ENCODE results near the gene SNAI3. TPM values are rescaled to one million over a fixed set of nuclear protein-coding genes. Genes with fewer than 3 reads are reported as not detected.

The SNAI3 gene
- total RNA-seq, 4 donors from 2014 or later = 1.2 to 2.2 (median 1.6) TPM

GRCh38 chr16:88629835-88630234, 56.5 kb downstream of the SNAI3 start:
- Histone ChIP-seq H3K4me1 (no peaks in the 10 kb centered on the region), H3K27ac (no peak overlapping the region), H3K27me3 (no peaks in the 10 kb centered on the region), H3K9me3 (no peaks in the 10 kb centered on the region), H3K36me3 (peaks cover 0 to 53% of the 10 kb centered on the region in 2 donors), H3K4me3 (no peak overlapping the region)
- TF ChIP-seq CTCF (IDR thresholded peaks at IDR 0.05 in 4 of 5, conservative IDR thresholded peaks at IDR 0.05 in 1 of 5) = no peak
- no peak for TF ChIP-seq POLR2A (IDR thresholded peaks at IDR 0.05)
- ATAC-seq (no peak), DNase-seq (no peak)
- in situ Hi-C loops (cut with MboI; ENCODE audit: low sequenced_read_pairs in 4 of 4) (no loop called here), intact Hi-C loops (cut with DNase I; ENCODE audit: low total_unique reads) (no loop called here)

DNA sequence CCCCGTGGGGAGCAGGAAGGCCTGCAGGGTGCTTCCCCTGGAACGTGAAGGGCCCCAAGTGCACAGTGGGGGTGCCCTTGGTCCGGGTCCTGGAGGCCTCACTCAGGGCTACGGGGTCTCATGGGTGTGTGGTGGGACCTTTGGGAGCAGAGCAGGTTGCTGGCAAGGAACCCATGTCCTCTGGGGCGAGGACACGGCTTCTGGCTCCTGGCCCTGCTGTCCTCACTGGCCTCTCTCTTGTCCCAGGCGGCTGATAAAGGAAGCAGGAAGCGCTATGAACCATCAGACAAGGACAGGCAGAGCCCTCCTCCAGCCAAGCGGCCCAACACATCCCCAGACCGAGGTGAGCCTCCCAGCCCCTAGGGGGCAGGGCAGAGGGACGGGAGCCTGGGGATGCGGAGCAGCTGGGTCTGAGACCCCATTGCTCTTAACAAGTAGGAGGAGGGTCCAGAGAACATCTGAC, 57.8 kb downstream of the SNAI3 start:
- Histone ChIP-seq H3K9me3 (no peaks in the 10 kb centered on the region), H3K27me3 (no peaks in the 10 kb centered on the region), H3K36me3 (peaks cover 0 to 66% of the 10 kb centered on the region in 2 donors), H3K4me3 (no peak overlapping the region), H3K4me1 (no peaks in the 10 kb centered on the region), H3K27ac (no peak overlapping the region)
- ATAC-seq (peak in 1 of 2 donors; percentile 39), DNase-seq (no peak)
- intact Hi-C loops (cut with DNase I; ENCODE audit: low total_unique reads) = no loop called here
- TF ChIP-seq CTCF (IDR thresholded peaks at IDR 0.05 in 4 of 5, conservative IDR thresholded peaks at IDR 0.05 in 1 of 5) = peak in 1 of 5 experiments; percentile 26
- TF ChIP-seq POLR2A (IDR thresholded peaks at IDR 0.05) = no peak
- in situ Hi-C loops (cut with MboI; ENCODE audit: low sequenced_read_pairs in 4 of 4) = no loop called here

Small RNA genes within 50 kb of the gene (microRNA-seq; reads per million reads assigned to microRNA genes)
- 0 reads per million in 2 donors for gene MIR4722 (ENCODE audit: borderline replicate concordance in 2 of 2)

Other genes starting within 250 kb of the SNAI3 start
- gene ZFPM1, start 233.2 kb downstream of the SNAI3 start, total RNA-seq = under 1 TPM; 0.31 to 0.71 (median 0.56) TPM
- 10 to 100 TPM; 10.9 to 20.5 (median 18.4) TPM for gene ZC3H18, start 116.1 kb downstream of the SNAI3 start, total RNA-seq
- not detected for gene IL17C, start 47.9 kb downstream of the SNAI3 start, total RNA-seq
- gene CYBA, start 35.5 kb downstream of the SNAI3 start, total RNA-seq = 10 to 100 TPM in 3 of 4 donors, 1 to 10 TPM in 1; 5.1 to 33.2 (median 28.7) TPM
- 10 to 100 TPM in 3 of 4 donors, 1 to 10 TPM in 1; 9.0 to 16.3 (median 13.4) TPM for gene MVD, start 23.4 kb downstream of the SNAI3 start, total RNA-seq
- gene RNF166, start 19.9 kb upstream of the SNAI3 start, total RNA-seq = 10 to 100 TPM; 22.9 to 32.5 (median 26.1) TPM
- gene CTU2, start 20.0 kb upstream of the SNAI3 start, total RNA-seq = 10 to 100 TPM; 11.1 to 17.7 (median 14.1) TPM
- 10 to 100 TPM in 3 of 4 donors, 1 to 10 TPM in 1; 9.0 to 37.0 (median 16.5) TPM for gene PIEZO1, start 98.7 kb upstream of the SNAI3 start, total RNA-seq
- gene CDT1, start 117.3 kb upstream of the SNAI3 start, total RNA-seq = 1 to 10 TPM in 1 of 4 donors, under 1 TPM in 2, not detected in 1; 0.31 to 2.5 (median 0.42) TPM
- gene APRT, start 125.4 kb upstream of the SNAI3 start, total RNA-seq = 10 to 100 TPM; 56.2 to 78.7 (median 62.4) TPM
- 10 to 100 TPM in 2 of 4 donors, 1 to 10 TPM in 2; 8.8 to 14.7 (median 10.0) TPM for gene GALNS, start 170.4 kb upstream of the SNAI3 start, total RNA-seq
- gene TRAPPC2L, start 170.6 kb upstream of the SNAI3 start, total RNA-seq = 10 to 100 TPM; 17.8 to 27.9 (median 20.5) TPM
- not detected for gene PABPN1L, start 180.2 kb upstream of the SNAI3 start, total RNA-seq

Data from gastrocnemius medialis (tissue), 4 donors.